K562 (cell line): ENCODE results near the gene TRNT1. TPM values are rescaled to one million over a fixed set of nuclear protein-coding genes. Genes with fewer than 3 reads are reported as not detected.

Source experiments
- ATAC-seq: fragments of 200-7000 bp; cut with Tn5 transposase; 3 replicates; pipeline ENCODE4 v1.9.1; 2020; ENCODE audit warnings: moderate library complexity
- BruUV-seq: library from RNA; stranded (reverse); fragments of 400-500 nt; replicated peaks from 2 replicates; lab custom pipeline; 2021; lab: Mats Ljungman, UMichigan
- CTCF ChIA-PET: fragments of 300-600 bp; formaldehyde crosslinking; extraction: SDS; loops from one replicate; lab custom pipeline; 2021; ENCODE audit warnings: low intra/inter-chr PET ratio; lab: Yijun Ruan, JAX
- POLR2A ChIA-PET: fragments of 300-600, 350-650 bp; sonication (Branson Sonifier 250); formaldehyde crosslinking; extraction: SDS; loops from one replicate; lab custom pipeline; 2021; ENCODE audit warnings: antibody characterized with exemption, inconsistent platforms; lab: Yijun Ruan, JAX
- DNase-seq, 4 experiments: peaks; one replicate each; pipeline versions ENCODE4 v3.0.0 to v3.0.0-alpha.2; 2011 to 2018; ENCODE audit warnings: low spot score in 3 of 4, mixed read lengths in 3 of 4; ENCODE audit errors: extremely low read depth in 1 of 4
- FAIRE-seq: peaks from 2 replicates; lab custom pipeline; 2011; peaks lifted over from hg19 to GRCh38; lab: Jason Lieb, UNC
- H2AFZ ChIP-seq: 2 replicates; pipeline ENCODE4 v1.6.0; 2011; ENCODE audit warnings: low read depth, low read length, control low read depth, inconsistent platforms
- H3K27ac ChIP-seq: fragments of 200-600 bp; 3 replicates; pipeline ENCODE4 v1.8.0; 2011; ENCODE audit warnings: low read depth, mild to moderate bottlenecking, control low read depth, inconsistent platforms, low read length, moderate library complexity, mixed read lengths; ENCODE audit errors: extremely low read depth
- H3K27me3 ChIP-seq, 2 experiments: fragments of 300-600 bp in 1 of 2; 2 replicates in 1 of 2; 3 replicates in 1 of 2; pipeline versions ENCODE4 v1.6.0 to v1.8.0; 2011; ENCODE audit warnings: inconsistent platforms in 2 of 2, low read length in 2 of 2, mild to moderate bottlenecking in 1 of 2, mixed read lengths in 1 of 2, moderate library complexity in 1 of 2; ENCODE audit not compliant: control insufficient read depth in 2 of 2, insufficient read depth in 2 of 2
- H3K36me3 ChIP-seq: fragments of 300-600 bp; 3 replicates; pipeline ENCODE4 v1.8.0; 2011; ENCODE audit warnings: mild to moderate bottlenecking, low read length, inconsistent platforms; ENCODE audit not compliant: control insufficient read depth, insufficient read depth
- H3K4me1 ChIP-seq, 2 experiments: fragments of 200-600 bp in 1 of 2; replicated peaks in 1 of 2; 2 replicates in 1 of 2; 3 replicates in 1 of 2; pipeline versions ENCODE4 v1.5.1 to v1.8.0; 2011; ENCODE audit warnings: inconsistent platforms in 2 of 2, low read length in 2 of 2, mild to moderate bottlenecking in 1 of 2, mixed read lengths in 1 of 2, moderate library complexity in 1 of 2; ENCODE audit not compliant: control insufficient read depth in 2 of 2, insufficient read depth in 2 of 2
- H3K4me2 ChIP-seq: 2 replicates; pipeline ENCODE4 v1.6.1; 2011; ENCODE audit warnings: low read length, control low read depth, inconsistent platforms, mixed read lengths; ENCODE audit not compliant: insufficient read depth
- H3K4me3 ChIP-seq: fragments of 200-600 bp; sonication (generic), shearing (Covaris generic); 2 replicates; pipeline ENCODE4 v1.5.1; 2016; ENCODE audit warnings: control low read depth, inconsistent platforms
- H3K79me2 ChIP-seq: fragments of 200-600 bp; 3 replicates; pipeline ENCODE4 v1.8.0; 2011; ENCODE audit warnings: low read length, inconsistent platforms; ENCODE audit not compliant: control insufficient read depth, insufficient read depth
- H3K9ac ChIP-seq, 2 experiments: 2 replicates each; pipeline versions ENCODE4 v1.6.0 to v1.6.1; 2011; ENCODE audit warnings: low read depth in 2 of 2, low read length in 2 of 2, control low read depth in 1 of 2, inconsistent platforms in 1 of 2, mild to moderate bottlenecking in 1 of 2, mixed read lengths in 1 of 2; ENCODE audit not compliant: insufficient read depth in 1 of 2
- H3K9me1 ChIP-seq: one replicate; pipeline ENCODE4 v1.6.0; 2011; ENCODE audit warnings: inconsistent platforms, mild to moderate bottlenecking, low read length, moderate library complexity; ENCODE audit not compliant: control insufficient read depth, insufficient read depth
- H3K9me3 ChIP-seq: replicated peaks from 2 replicates; pipeline ENCODE4 v1.5.1; 2011; ENCODE audit warnings: low read depth, low read length, inconsistent platforms; ENCODE audit not compliant: control insufficient read depth, insufficient read depth
- H4K20me1 ChIP-seq: replicated peaks from 2 replicates; pipeline ENCODE4 v1.6.1; 2011; ENCODE audit warnings: low read length, inconsistent platforms, mixed read lengths; ENCODE audit not compliant: control insufficient read depth, insufficient read depth
- ARID1B ChIP-seq: fragments of 450-650 bp; IDR thresholded peaks from 2 replicates; pipeline ENCODE4 v1.6.1; 2016; ENCODE audit warnings: antibody characterized with exemption, mild to moderate bottlenecking, inconsistent platforms
- FOXA3 ChIP-seq, 2 experiments: fragments of 450-650 bp in 1 of 2; sonication (generic) in 1 of 2; formaldehyde crosslinking; IDR thresholded peaks in 1 of 2; conservative IDR thresholded peaks in 1 of 2; 2 replicates each; pipeline versions ENCODE4 v1.4.0 to v1.8.0; 2020 to 2022; ENCODE audit warnings: mild to moderate bottlenecking in 2 of 2, missing genetic modification reagents in 1 of 2
- HEY1 ChIP-seq: fragments of 250-450 bp; sonication (Bioruptor Pico); IDR thresholded peaks from 2 replicates; pipeline ENCODE4 v1.5.0; 2020; ENCODE audit warnings: mild to moderate bottlenecking, moderate library complexity, borderline replicate concordance
- SIRT6 ChIP-seq: IDR thresholded peaks from one replicate; pipeline ENCODE4 v1.6.1; 2012; ENCODE audit warnings: low read depth, mild to moderate bottlenecking, control low read depth, inconsistent platforms, low read length, moderate library complexity
- USF1 ChIP-seq: sonication (generic); formaldehyde crosslinking; IDR thresholded peaks from 2 replicates; pipeline ENCODE4 v1.9.0; 2022; ENCODE audit warnings: mild to moderate bottlenecking, missing genetic modification reagents
- ZNF316 ChIP-seq: fragments of 450-650 bp; IDR thresholded peaks from 2 replicates; pipeline ENCODE4 v1.6.1; 2016
- in situ Hi-C: fragments of 300-500 bp; cut with MboI; formaldehyde crosslinking; loops from 4 replicates; pipeline ENCODE4 v1.15.0; 2018; ENCODE audit warnings: inconsistent platforms, mixed read lengths
- intact Hi-C: fragments of 100-400 bp; cut with micrococcal nuclease; formaldehyde crosslinking; loops from 2 replicates; pipeline ENCODE4 v1.14.2; 2022
- polyA plus RNA-seq, 8 experiments: library from polyadenylated mRNA; depleted of rRNA in 4 of 8; stranded (reverse) in 5 of 8; unstranded in 3 of 8; fragments of >200 nt; fragmentation: Nextera tagmentation in 2 of 8; fragmentation: Illumina TruSeq in 1 of 8; extraction: Ambion mirVana in 2 of 8; extraction: Trizol in 1 of 8; gene quantifications; 2 replicates each; pipeline versions ENCODE4 v1.2.1 to v1.2.3, GENCODE V29; 2011 to 2014; ENCODE audit warnings: inconsistent platforms in 1 of 8, missing spikeins in 1 of 8
- total RNA-seq, 7 experiments: library from RNA; depleted of rRNA in 6 of 7; stranded (reverse); fragments of >200 nt in 6 of 7; fragmentation: Illumina TruSeq in 2 of 7; extraction: Trizol in 2 of 7; gene quantifications; 2 replicates each; pipeline versions ENCODE4 v1.2.1 to v1.2.3, GENCODE V29; 2011 to 2021; ENCODE audit warnings: low replicate concordance in 1 of 7
- TF ChIP-seq, protein P1 (sequence below): fragments of 450-650 bp; formaldehyde crosslinking; IDR thresholded peaks from 2 replicates; pipeline ENCODE4 v1.4.0; 2020; ENCODE audit warnings: mild to moderate bottlenecking, moderate library complexity

Gene TRNT1
- total and polyA plus RNA-seq, 9 of the 15 experiments (the other 6 are each of a cell fraction or from before 2014, with no cell fraction given) = 38.1 to 58.2 (median 47.4) TPM

- intact Hi-C loops (no loop called here), in situ Hi-C loops (loop anchor here (5.0 kb wide), 1 partner anchor 1097 kb away; no protein-coding TSS in a partner anchor)
- Histone ChIP-seq H3K4me3 (no peak overlapping the region), H3K4me1 (peaks cover 0 to 33% of the 10 kb centered on the region in 2 experiments; a peak in 3 of 5 replicates), H2AFZ (no peak overlapping the region), H3K9me3 (no peaks in the 10 kb centered on the region), H3K27ac (no peak overlapping the region), H3K9ac (no peak overlapping the region), H3K36me3 (no peaks in the 10 kb centered on the region; the same call in 2 of the 3 replicates), H3K9me1 (no peaks in the 10 kb centered on the region), H3K27me3 (no peaks in the 10 kb centered on the region), H4K20me1 (no peaks in the 10 kb centered on the region), H3K4me2 (no peak overlapping the region), H3K79me2 (no peaks in the 10 kb centered on the region)
- DNase-seq = no peak
- CTCF ChIA-PET = no interaction called here
- POLR2A ChIA-PET = interaction anchor here (0.6 kb wide), 1 partner anchor 961 kb away, joined by 3 read pairs; no protein-coding TSS in a partner anchor
- no peak for ATAC-seq
- no peak for FAIRE-seq
- TF ChIP-seq, protein P1, sequence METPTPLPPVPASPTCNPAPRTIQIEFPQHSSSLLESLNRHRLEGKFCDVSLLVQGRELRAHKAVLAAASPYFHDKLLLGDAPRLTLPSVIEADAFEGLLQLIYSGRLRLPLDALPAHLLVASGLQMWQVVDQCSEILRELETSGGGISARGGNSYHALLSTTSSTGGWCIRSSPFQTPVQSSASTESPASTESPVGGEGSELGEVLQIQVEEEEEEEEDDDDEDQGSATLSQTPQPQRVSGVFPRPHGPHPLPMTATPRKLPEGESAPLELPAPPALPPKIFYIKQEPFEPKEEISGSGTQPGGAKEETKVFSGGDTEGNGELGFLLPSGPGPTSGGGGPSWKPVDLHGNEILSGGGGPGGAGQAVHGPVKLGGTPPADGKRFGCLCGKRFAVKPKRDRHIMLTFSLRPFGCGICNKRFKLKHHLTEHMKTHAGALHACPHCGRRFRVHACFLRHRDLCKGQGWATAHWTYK (CRISPR knock-in tag) = no peak
- TF ChIP-seq FOXA3 (CRISPR knock-in tag; conservative IDR thresholded peaks at IDR 0.05 in 1 of 2, IDR thresholded peaks at IDR 0.05 in 1 of 2) (no peak), SIRT6 (no peak), ARID1B (no peak), ZNF316 (peak; percentile 63), HEY1 (CRISPR knock-in tag) (no peak), USF1 (no peak)
- BruUV-seq = no TSS peak
These were observed 68.1 kb downstream of the TRNT1 start for GRCh38 chr3:3194861-3195260.
